ENCODE results near the gene KBTBD12.
"Not testable (repeated sequence)": the region's sequence is repeated elsewhere in the genome, so short reads cannot be mapped to it uniquely, and the experiment has no call there.

The KBTBD12 gene

GRCh38 chr3:127915115-127915936, at the start of gene KBTBD12:
KBTBD12 (plus strand) TSS chr3:127915232; CDS start chr3:127923062, 7,830 bp downstream.
- peak; percentile 17 for DNase-seq (ENCODE audit: low spot score)

- DNase-seq (ENCODE audit: low spot score): peak; percentile 32
Measured at GRCh38 chr3:127865941-127866340, 49.1 kb upstream of the KBTBD12 start.

- DNase-seq (ENCODE audit: low spot score): no peak
Measured at GRCh38 chr3:127867412-127867811, 47.6 kb upstream of the KBTBD12 start.

GRCh38 chr3:127867986-127868385, 47.0 kb upstream of the KBTBD12 start:
- DNase-seq (ENCODE audit: low spot score): no peak

- DNase-seq (ENCODE audit: low spot score): no peak
Measured at GRCh38 chr3:127870156-127870555, 44.9 kb upstream of the KBTBD12 start.

GRCh38 chr3:127874097-127874496, 40.9 kb upstream of the KBTBD12 start:
- DNase-seq (ENCODE audit: low spot score): not testable (repeated sequence)

GRCh38 chr3:127881586-127881985, 33.4 kb upstream of the KBTBD12 start:
- no peak for DNase-seq (ENCODE audit: low spot score)

GRCh38 chr3:127884041-127884440, 31.0 kb upstream of the KBTBD12 start:
- DNase-seq (ENCODE audit: low spot score): no peak

GRCh38 chr3:127886231-127886955, 28.6 kb upstream of the KBTBD12 start:
- no peak for DNase-seq (ENCODE audit: low spot score)

- no peak for DNase-seq (ENCODE audit: low spot score)
Measured at GRCh38 chr3:127886956-127887231, 28.1 kb upstream of the KBTBD12 start.

GRCh38 chr3:127887321-127887720, 27.7 kb upstream of the KBTBD12 start:
- no peak for DNase-seq (ENCODE audit: low spot score)

GRCh38 chr3:127888156-127888555, 26.9 kb upstream of the KBTBD12 start:
- DNase-seq (ENCODE audit: low spot score): no peak

GRCh38 chr3:127888564-127889107, 26.4 kb upstream of the KBTBD12 start:
- DNase-seq (ENCODE audit: low spot score): no peak

GRCh38 chr3:127889461-127889863, 25.6 kb upstream of the KBTBD12 start:
- DNase-seq (ENCODE audit: low spot score): no peak

- DNase-seq (ENCODE audit: low spot score): no peak
Measured at GRCh38 chr3:127889976-127890650, 24.9 kb upstream of the KBTBD12 start.

- not testable (repeated sequence) for DNase-seq (ENCODE audit: low spot score)
Measured at GRCh38 chr3:127890651-127891290, 24.3 kb upstream of the KBTBD12 start.

- no peak for DNase-seq (ENCODE audit: low spot score)
Measured at GRCh38 chr3:127894481-127894880, 20.6 kb upstream of the KBTBD12 start.

GRCh38 chr3:127899200-127899599, 15.8 kb upstream of the KBTBD12 start:
- no peak for DNase-seq (ENCODE audit: low spot score)

- DNase-seq (ENCODE audit: low spot score): no peak
Measured at GRCh38 chr3:127899766-127900165, 15.3 kb upstream of the KBTBD12 start.

- no peak for DNase-seq (ENCODE audit: low spot score)
Measured at GRCh38 chr3:127900536-127900935, 14.5 kb upstream of the KBTBD12 start.

- DNase-seq (ENCODE audit: low spot score): no peak
Measured at GRCh38 chr3:127902486-127902885, 12.5 kb upstream of the KBTBD12 start.

All from AG08396 (cell line).